ENCODE results near the gene PLCZ1. TPM values are rescaled to one million over a fixed set of nuclear protein-coding genes. Genes with fewer than 3 reads are reported as not detected.

PLCZ1 gene
- total and polyA plus RNA-seq, 9 of the 15 experiments (the other 6 are each of a cell fraction or from before 2014, with no cell fraction given) = not detected

GRCh38 chr12:18658829-18659228 lies 79.0 kb downstream of the PLCZ1 start:
- H3K79me2 ChIP-seq (ENCODE audit: control insufficient read depth, insufficient read depth, low read length) = no peaks in the 10 kb centered on the region
- no peak for TF ChIP-seq PCBP2 (IDR thresholded peaks at IDR 0.05; ENCODE audit: low read depth, low read length, poor library complexity, severe bottlenecking)
- TF ChIP-seq SAP30 (IDR thresholded peaks at IDR 0.05; ENCODE audit: borderline replicate concordance, insufficient read depth, low read depth, low read length, poor library complexity, severe bottlenecking) = no peak
- no peak for TF ChIP-seq ZEB2 (IDR thresholded peaks at IDR 0.05)
- no peak for TF ChIP-seq EP400 (IDR thresholded peaks at IDR 0.05)
- TF ChIP-seq C11orf30 (IDR thresholded peaks at IDR 0.05; ENCODE audit: low read depth) = no peak
- TF ChIP-seq, protein P1, sequence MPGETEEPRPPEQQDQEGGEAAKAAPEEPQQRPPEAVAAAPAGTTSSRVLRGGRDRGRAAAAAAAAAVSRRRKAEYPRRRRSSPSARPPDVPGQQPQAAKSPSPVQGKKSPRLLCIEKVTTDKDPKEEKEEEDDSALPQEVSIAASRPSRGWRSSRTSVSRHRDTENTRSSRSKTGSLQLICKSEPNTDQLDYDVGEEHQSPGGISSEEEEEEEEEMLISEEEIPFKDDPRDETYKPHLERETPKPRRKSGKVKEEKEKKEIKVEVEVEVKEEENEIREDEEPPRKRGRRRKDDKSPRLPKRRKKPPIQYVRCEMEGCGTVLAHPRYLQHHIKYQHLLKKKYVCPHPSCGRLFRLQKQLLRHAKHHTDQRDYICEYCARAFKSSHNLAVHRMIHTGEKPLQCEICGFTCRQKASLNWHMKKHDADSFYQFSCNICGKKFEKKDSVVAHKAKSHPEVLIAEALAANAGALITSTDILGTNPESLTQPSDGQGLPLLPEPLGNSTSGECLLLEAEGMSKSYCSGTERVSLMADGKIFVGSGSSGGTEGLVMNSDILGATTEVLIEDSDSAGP (CRISPR knock-in tag; IDR thresholded peaks at IDR 0.05) = no peak
- TF ChIP-seq TFE3 (CRISPR knock-in tag; IDR thresholded peaks at IDR 0.05) = no peak
- TF ChIP-seq KAT7 (CRISPR knock-in tag; IDR thresholded peaks at IDR 0.05; ENCODE audit: borderline replicate concordance) = no peak
- no peak for TF ChIP-seq BACH1 (tag; IDR thresholded peaks at IDR 0.05)
- TF ChIP-seq GABPB1 (CRISPR knock-in tag; IDR thresholded peaks at IDR 0.05) = no peak
- TF ChIP-seq ZNF696 (CRISPR knock-in tag; conservative IDR thresholded peaks at IDR 0.05) = no peak
- TF ChIP-seq ZNF79 (CRISPR knock-in tag; IDR thresholded peaks at IDR 0.05; ENCODE audit: low read depth) = no peak
- no peak for TF ChIP-seq ZC3H8 (IDR thresholded peaks at IDR 0.05)
- no peak for TF ChIP-seq HLTF (IDR thresholded peaks at IDR 0.05)
- no peak for TF ChIP-seq ZNF212 (CRISPR knock-in tag; IDR thresholded peaks at IDR 0.05)
- TF ChIP-seq, protein P2, sequence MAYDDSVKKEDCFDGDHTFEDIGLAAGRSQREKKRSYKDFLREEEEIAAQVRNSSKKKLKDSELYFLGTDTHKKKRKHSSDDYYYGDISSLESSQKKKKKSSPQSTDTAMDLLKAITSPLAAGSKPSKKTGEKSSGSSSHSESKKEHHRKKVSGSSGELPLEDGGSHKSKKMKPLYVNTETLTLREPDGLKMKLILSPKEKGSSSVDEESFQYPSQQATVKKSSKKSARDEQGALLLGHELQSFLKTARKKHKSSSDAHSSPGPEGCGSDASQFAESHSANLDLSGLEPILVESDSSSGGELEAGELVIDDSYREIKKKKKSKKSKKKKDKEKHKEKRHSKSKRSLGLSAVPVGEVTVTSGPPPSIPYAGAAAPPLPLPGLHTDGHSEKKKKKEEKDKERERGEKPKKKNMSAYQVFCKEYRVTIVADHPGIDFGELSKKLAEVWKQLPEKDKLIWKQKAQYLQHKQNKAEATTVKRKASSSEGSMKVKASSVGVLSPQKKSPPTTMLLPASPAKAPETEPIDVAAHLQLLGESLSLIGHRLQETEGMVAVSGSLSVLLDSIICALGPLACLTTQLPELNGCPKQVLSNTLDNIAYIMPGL (CRISPR knock-in tag; IDR thresholded peaks at IDR 0.05) = no peak
- no peak for TF ChIP-seq MEF2D (tag; conservative IDR thresholded peaks at IDR 0.05; ENCODE audit: low read depth)
- H3K4me3 ChIP-seq = no peak overlapping the region
- H3K27ac ChIP-seq (ENCODE audit: extremely low read depth, low read depth, low read length) = no peak overlapping the region
- intact Hi-C loops (cut with micrococcal nuclease) = no loop called here
- in situ Hi-C loops (cut with MboI) = no loop called here
- BruUV-seq (replicated peaks) = no TSS peak
- H3K9me3 ChIP-seq (replicated peaks; ENCODE audit: control insufficient read depth, insufficient read depth, low read depth, low read length) = no peaks in the 10 kb centered on the region
- ChIA-PET POLR2A (no interaction called here), CTCF (ENCODE audit: low intra/inter-chr PET ratio) (no interaction called here)
- no peaks in the 10 kb centered on the region for H3K36me3 ChIP-seq (ENCODE audit: control insufficient read depth, insufficient read depth, low read length)
- no peaks in the 10 kb centered on the region for H3K9me1 ChIP-seq (ENCODE audit: control insufficient read depth, insufficient read depth, low read length)
- no peak overlapping the region for H3K9ac ChIP-seq (ENCODE audit: insufficient read depth in 1 of 2, low read depth in 2 of 2, low read length in 2 of 2)
- H3K4me2 ChIP-seq (ENCODE audit: insufficient read depth, low read length) = no peak overlapping the region
- no peaks in the 10 kb centered on the region for H3K27me3 ChIP-seq (ENCODE audit: control insufficient read depth in 2 of 2, insufficient read depth in 2 of 2, low read length in 2 of 2)
- ATAC-seq = no peak
- no peak for DNase-seq (ENCODE audit: extremely low read depth in 1 of 4, low spot score in 3 of 4)
- no peak overlapping the region for H2AFZ ChIP-seq (ENCODE audit: low read depth, low read length)
- no peaks in the 10 kb centered on the region for H4K20me1 ChIP-seq (replicated peaks; ENCODE audit: control insufficient read depth, insufficient read depth, low read length)
- H3K4me1 ChIP-seq (replicated peaks in 1 of 2; ENCODE audit: control insufficient read depth in 2 of 2, insufficient read depth in 2 of 2, low read length in 2 of 2) = no peaks in the 10 kb centered on the region
- no peak for FAIRE-seq
